ENCODE measurements around the gene CNPY3.
"Not testable (repeated sequence)": the region's sequence is repeated elsewhere in the genome, so short reads cannot be mapped to it uniquely, and the experiment has no call there.

DNA sequence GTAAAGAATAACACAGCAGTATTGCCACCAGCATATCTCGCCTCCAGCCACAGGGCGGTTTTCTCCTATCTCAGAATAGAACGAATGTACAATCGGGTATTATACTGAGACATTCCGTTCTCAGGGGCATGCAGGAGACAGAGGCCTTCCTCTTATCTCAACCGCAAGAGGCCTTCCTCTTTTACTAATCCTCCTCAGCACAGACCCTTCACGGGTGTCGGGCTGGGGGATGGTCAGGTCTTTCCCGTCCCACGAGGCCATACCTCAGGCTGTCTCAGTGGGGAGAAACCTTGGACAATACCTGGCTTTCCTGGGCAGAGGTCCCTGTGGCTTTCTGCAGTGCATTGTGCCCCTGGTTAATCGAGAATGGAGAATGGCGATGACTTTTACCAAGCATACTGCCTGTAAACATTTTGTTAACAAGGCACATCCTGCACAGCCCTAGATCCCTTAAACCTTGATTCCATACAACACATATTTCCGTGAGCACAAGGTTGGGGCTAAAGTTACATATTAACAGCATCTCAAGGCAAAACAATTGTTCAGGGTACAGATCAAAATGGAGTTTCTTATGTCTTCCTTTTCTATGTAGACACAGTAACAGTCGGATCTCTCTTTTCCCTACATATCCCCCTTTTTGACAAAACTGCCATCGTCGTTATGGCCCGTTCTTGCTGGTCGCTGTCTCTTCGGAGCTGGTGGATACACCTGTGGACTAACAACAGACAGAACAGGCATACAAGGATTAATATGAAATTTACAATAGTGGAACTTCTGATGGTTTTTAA is 35.0 kb upstream of the CNPY3 start:
- TF ChIP-seq, protein P1, sequence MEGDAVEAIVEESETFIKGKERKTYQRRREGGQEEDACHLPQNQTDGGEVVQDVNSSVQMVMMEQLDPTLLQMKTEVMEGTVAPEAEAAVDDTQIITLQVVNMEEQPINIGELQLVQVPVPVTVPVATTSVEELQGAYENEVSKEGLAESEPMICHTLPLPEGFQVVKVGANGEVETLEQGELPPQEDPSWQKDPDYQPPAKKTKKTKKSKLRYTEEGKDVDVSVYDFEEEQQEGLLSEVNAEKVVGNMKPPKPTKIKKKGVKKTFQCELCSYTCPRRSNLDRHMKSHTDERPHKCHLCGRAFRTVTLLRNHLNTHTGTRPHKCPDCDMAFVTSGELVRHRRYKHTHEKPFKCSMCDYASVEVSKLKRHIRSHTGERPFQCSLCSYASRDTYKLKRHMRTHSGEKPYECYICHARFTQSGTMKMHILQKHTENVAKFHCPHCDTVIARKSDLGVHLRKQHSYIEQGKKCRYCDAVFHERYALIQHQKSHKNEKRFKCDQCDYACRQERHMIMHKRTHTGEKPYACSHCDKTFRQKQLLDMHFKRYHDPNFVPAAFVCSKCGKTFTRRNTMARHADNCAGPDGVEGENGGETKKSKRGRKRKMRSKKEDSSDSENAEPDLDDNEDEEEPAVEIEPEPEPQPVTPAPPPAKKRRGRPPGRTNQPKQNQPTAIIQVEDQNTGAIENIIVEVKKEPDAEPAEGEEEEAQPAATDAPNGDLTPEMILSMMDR (IDR thresholded peaks at IDR 0.05): not testable (repeated sequence)
- TF ChIP-seq EZH2phosphoT487 (IDR thresholded peaks at IDR 0.05): not testable (repeated sequence)

Measured in neural progenitor cell (in vitro differentiated cells).